ENCODE data around the gene TIMP1.

TIMP1 gene

DNA sequence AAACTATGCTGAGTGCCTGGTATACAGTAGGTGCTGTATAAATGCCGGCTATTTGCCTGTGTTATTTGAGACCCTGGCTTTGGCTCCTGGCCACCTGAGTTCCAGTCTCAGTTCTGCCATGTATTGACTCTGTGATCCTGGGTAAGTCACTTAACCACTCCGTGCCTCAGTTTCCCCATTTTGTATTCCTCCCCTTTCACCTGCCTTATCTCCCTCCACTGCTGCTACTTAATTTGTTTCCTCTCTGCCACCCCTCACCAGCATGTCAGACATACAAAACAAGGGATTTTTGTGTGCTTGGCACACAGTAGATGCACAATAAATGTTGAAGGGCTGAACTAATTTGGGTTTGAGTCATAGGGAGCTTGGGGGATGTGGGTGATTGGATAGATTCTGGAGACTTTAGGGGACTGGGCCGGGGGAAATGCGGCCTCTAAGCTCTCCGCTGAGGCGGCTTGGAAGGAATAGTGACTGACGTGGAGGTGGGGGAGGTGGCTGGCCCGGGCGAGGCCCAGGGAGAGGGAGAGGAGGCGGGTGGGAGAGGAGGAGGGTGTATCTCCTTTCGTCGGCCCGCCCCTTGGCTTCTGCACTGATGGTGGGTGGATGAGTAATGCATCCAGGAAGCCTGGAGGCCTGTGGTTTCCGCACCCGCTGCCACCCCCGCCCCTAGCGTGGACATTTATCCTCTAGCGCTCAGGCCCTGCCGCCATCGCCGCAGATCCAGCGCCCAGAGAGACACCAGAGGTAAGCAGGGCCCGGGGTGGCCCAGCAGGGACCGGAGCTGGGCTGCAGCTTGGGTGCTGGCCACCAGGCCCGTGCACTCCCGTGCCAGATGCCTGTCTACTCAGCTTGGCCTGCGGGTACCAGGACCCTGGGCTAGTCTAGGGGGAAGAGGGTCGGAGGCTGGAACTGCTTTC lies at the start of gene TIMP1:
Gene TIMP1, plus strand, starts transcription at position 706 of the 917 bp plus-strand sequence. CDS start 980 bp downstream, outside the sequence.
- peak; percentile 57 to 79 (median 75) for DNase-seq (ENCODE audit: low read depth in 3 of 3)

DNA sequence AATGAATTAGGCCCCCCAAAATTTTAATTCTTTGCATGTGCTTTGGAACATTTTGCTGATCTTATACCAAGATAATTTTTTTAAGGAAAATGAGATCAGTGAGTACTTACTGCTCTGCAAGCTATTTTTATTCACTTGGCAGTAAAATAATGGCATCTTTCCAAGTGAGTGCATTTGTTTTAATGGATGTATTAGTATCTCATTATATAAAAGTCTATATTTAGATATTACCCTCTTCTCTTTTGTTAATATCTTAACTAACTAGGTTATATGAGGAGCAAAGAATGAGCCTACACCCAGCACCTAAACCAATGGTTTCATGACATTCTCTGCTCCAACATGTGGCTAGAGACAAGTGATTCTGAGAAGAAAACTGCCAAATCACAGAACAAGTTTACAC lies 42.4 kb upstream of the TIMP1 start:
- no peak for DNase-seq (ENCODE audit: low read depth in 3 of 3)

DNA sequence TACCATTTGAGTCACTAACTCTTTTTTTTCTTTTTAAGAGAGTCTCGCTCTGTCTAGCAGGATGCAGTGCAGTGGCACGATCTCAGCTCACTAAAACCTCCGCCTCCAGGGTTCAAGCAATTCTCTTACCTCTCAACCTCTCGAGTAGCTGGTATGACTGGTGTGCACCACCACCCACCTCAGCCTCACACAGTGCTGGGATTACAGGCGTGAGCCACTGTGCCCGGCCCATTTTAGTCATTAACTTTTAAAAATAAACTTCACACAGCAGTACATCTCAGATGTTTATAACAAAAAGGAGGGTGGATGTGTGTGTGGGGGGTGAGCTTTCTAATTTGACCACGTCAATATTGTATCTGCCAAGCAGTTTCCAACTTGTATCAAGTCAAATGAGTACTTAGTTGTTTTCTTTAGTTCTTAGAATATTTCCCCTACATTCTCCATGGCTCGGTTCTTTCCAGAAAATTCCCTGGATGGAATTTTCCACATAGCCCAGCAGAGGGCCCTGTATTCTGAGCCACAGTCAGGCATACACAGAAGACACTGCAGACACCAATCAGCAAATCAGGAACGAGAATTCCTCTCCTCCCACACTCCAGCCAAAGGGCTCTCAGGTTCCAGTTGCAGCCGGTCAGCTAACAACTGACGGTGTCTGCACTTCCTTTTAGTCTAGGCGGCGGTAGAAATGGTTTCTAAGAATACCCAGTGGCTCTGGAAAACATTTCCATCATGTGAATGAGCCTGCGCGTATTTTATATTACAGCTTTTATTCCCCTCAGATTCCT lies 41.3 kb upstream of the TIMP1 start:
- DNase-seq (ENCODE audit: low read depth in 3 of 3), result no peak

DNA sequence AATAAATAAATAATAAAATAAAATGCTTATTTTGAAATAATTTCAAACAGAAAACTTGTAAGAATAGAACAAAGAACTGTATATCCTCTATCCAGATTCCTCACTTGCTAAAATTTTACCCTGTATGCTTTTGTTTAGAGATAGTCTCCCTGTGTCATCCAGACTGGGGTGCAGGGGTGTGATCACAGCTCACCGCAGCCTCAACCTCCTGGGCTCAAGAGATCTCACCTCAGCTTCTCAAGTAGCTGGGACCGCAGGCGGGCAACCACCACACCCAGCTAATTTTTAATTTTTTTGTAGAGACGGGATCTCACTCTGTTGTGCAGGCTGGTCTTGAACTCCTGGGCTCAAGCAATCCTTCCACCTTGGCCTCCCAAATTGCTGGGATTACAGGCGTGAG lies 38.7 kb upstream of the TIMP1 start:
- no peak for DNase-seq (ENCODE audit: low read depth in 3 of 3)

DNA sequence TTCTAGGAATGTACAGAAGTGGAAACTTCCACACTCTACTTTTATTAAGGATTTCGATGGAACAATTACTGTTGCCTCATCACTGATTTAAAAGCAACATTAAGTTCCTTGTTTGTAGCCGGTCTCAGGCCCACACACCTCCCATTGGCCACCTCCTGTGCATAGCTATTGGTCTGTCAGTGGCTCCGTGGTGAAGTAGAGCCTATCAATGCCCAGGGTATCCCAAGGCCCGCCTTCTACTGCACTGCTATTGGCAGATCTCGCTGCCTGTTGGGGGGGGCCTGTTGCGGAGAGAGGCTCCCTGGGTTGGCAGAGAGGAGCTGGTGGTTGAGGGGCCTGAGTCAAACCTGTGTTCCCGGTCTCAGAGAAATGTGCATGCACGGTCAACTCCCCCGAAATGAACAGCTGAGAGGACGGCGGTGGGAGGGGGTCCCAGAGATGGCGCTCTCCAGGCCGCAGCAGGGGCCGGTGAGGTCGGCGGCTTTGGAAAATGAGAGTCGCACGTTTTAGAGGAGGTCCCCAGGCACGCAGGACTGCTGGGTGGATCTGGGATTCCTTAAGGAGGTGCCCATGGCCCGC lies 26.1 kb upstream of the TIMP1 start:
- peak; percentile 55 to 80 (median 71) for DNase-seq (ENCODE audit: low read depth in 3 of 3)

DNA sequence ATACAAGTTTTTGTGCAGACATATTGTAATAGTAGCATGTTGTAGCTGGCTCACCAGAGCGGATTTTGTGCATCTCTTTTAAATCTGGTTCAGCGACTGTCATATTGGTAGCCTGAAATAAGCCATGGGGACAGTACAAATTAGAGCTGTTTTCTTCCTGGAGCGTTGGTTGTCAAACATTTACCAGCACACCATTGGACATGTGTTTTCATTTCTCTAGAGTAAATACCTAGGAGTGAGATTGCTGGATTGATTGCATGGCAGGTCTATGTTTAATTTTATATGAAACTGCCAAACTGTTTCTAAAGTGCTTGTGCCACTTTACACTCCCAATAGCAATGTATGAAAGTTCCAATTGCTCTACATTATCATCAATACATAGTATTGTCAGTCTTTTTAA lies 23.8 kb upstream of the TIMP1 start:
- DNase-seq (ENCODE audit: low read depth in 3 of 3), result no peak

DNA sequence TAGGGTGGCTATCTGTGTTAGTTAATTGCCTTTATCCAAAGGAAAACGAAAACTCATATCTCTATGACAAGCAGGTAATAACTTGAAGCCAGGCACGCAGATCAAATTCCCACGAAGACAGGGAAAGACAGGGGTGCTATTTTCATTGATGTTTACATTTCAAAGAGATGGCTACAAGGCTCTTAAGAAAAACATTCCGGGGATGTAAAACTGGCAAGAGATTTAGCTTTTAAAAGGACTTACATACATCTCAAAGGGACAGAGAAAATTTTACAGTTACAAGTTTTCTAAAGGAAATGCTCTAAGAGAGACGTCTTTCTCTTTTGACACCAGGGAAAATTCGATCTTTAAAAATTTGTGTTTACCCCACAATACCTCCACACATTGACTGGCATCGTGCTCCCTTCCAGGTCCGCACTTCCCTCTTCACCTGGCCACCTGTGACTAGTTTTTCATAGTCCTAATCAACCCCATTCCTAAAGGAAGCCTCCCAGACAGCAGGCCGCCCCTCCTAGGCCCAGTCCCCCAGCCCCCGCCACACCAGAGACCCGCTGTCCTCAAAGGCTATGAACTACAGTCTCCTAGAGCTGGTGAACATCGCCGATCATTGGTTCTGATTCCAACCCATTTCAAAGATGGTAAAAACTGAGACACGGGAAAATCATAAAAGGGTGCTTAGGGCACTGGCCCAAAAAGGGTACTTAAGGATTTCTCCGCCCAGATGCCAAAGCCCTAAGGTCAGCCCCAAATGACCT lies 21.9 kb upstream of the TIMP1 start:
- DNase-seq (ENCODE audit: low read depth in 3 of 3), result no peak

DNA sequence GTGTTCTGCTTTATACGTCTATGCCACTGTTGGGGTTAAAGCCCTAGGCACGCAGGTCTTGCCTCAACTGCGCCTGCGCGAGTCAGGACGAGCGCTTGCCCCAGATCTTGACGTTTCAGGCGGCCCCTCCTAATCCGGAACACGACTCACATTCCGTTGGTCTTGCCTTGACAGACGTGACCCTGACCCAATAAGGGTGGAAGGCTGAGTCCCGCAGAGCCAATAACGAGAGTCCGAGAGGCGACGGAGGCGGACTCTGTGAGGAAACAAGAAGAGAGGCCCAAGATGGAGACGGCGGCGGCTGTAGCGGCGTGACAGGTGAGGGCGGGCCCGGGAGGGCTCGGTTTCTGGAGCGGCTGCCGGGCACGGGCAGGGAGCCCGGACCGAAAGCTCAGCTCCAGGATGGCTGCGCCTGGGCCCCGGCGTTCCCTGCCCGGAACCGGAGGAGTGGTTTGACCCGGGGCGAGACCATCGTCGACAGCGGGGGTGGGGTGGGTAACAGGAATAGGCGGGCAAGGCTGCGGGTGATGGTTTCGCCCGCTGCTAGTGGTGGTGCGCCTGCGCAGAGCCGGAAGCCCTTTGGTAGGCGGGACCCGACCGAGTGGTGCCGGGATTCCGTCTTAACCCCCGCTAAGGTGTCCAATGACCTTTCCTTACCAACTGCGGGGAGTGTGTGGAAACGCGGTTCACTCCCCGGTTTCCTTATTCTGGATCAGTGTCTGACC lies 21.1 kb upstream of the TIMP1 start, which contains the start of gene ARAF:
Gene ARAF, plus strand, starts transcription at position 272 of the 725 bp plus-strand sequence. CDS start 1,763 bp downstream, outside the sequence.
- peak; percentile 88 to 93 (median 88) for DNase-seq (ENCODE audit: low read depth in 3 of 3)

DNA sequence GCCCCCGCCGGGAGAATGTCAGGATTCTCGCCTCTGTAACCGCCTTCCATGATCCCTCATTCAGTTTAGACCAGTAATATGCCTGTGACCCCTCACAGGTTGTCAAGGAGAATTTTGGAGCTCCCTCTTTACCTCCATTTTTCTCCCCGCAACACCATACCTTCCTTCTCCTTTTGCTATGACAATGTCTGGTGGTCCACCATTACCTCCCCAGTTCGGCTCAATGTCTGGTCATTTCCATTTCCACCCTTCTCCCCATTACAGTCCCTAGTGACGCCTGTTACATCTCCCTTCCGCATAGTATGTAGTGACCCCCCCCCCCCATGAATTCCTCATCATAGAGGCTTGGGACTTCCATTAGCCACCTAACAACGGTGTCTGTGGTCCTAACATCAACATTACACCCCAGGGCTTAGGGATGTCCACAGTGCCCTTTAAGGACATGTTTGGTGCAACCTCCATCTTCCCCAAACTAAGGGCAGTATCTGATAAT lies 20.5 kb upstream of the TIMP1 start:
- no peak for DNase-seq (ENCODE audit: low read depth in 3 of 3)

DNA sequence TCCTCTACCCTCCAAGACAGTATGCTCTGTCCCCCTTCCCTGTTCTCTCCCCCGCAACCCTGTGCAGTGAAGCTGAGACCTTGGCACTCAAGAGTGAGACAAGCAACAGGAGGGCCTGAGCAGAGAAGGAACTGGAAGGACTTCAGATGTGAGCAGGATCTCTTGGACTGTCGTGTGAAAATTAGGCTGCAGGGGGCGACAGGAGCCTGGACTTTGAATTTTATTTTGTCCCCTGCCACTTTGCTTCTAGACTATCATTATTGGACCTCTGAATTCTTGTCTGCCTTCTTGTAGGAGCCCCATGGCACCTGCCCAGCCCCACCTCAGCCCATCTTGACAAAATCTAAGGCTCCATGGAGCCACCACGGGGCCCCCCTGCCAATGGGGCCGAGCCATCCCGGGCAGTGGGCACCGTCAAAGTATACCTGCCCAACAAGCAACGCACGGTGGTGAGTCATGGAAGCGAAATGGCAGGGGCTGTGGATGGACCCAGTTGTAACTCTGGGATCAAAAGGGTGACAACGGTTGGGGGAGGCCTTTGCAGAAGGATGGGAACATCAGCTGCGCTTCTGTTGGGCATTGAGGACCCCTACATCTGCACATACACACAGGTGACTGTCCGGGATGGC lies 19.5 kb upstream of the TIMP1 start:
- peak in 1 of 3 donors; percentile 28 for DNase-seq (ENCODE audit: low read depth in 3 of 3)

DNA sequence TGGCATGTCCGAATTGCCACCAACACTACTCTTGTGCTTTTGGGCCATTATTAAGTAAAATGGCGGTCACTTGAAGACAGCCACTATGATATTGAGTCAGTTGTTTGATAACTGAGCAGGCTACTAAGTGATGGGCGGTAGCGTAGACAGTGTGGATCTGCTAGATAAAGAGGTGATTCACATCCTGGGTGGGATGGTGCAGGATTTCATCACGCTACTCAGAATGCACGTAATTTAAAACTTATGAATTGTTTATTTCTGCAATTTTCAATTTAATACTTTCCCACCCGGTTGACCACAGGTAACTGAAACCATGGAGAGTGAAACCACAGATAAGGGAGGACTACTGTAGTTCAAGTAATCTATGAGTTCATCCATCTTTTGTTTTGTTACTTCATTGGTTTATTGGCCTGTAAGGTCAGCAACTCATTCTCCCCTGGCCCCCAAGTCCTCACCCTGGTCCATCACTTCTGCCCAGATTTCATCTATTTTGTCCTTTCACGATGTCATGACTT lies 18.4 kb upstream of the TIMP1 start:
- DNase-seq (ENCODE audit: low read depth in 3 of 3), result no peak

DNA sequence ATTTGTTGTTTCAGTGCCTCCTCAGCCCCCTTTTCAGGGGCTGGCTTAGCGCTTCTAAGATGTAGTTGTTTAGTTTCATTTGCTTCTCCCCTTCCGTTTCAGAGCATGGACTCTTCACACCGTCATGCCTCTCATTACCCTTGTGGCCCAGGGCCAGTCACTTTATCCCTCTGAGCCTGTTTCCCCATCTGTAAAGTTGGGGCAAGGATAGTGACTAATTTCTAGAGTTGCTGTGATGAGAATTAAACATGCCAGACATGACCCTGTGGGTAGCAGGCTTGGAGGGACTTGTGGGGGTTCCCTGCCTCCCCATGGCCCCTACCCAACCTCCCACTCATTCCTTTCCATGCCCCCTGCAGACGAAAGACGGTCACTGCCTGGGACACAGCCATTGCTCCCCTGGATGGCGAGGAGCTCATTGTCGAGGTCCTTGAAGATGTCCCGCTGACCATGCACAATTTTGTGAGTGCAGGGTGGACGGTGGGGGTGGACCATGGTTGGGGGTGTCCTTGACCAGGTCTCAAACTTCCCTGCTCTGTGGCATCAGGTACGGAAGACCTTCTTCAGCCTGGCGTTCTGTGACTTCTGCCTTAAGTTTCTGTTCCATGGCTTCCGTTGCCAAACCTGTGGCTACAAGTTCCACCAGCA lies 17.7 kb upstream of the TIMP1 start:
- no peak for DNase-seq (ENCODE audit: low read depth in 3 of 3)

DNA sequence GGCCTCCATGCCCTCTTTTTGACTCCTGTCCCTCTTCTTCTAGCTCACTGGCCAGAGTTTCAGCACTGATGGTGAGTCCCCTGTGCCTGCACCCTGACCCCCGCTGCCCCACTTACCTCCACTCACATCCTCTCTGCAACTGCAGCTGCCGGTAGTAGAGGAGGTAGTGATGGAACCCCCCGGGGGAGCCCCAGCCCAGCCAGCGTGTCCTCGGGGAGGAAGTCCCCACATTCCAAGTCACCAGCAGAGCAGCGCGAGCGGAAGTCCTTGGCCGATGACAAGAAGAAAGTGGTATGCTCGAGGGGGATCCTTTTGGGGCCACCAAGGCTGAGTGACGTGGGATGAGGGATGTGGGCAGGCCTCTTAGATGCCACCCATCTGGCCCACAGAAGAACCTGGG lies 15.4 kb upstream of the TIMP1 start:
- no peak for DNase-seq (ENCODE audit: low read depth in 3 of 3)

DNA sequence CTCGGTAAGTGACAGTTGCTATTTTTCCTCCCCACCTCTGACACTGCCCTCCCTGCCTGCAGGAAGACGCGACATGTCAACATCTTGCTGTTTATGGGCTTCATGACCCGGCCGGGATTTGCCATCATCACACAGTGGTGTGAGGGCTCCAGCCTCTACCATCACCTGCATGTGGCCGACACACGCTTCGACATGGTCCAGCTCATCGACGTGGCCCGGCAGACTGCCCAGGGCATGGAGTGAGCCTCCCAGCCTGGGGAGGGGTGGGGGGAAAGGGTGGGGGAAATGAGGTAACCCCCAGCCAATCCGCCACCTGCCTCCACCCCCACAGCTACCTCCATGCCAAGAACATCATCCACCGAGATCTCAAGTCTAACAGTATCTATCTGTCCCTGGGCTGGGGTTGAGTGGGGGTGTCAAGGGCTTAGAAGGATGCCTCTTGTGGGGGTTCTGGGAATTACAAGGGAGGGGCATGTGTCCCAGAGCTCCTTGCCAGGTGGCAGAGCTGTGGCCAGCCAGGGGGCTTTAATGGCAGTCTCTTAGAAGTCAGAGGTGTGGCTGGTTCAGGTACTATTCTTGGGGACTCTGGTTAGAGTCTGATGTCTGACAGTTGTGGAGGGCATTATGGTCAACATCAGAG lies 13.5 kb upstream of the TIMP1 start:
- DNase-seq (ENCODE audit: low read depth in 3 of 3), result peak in 1 of 3 donors; percentile 16

DNA sequence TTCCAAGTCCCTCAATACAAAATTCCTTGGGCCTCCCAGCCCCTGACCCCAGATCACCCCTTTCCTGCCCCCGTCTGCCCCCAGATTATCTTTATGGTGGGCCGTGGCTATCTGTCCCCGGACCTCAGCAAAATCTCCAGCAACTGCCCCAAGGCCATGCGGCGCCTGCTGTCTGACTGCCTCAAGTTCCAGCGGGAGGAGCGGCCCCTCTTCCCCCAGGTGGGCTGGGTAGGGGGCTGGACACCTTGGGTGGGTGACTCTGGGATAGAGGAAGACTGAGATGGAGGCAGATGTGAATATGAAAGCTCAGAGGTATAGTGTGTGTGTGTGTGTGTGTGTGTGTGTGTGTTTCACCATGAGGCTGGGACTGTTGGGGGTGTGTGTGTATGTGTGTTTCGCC lies 11.4 kb upstream of the TIMP1 start:
- DNase-seq (ENCODE audit: low read depth in 3 of 3), result no peak

DNA sequence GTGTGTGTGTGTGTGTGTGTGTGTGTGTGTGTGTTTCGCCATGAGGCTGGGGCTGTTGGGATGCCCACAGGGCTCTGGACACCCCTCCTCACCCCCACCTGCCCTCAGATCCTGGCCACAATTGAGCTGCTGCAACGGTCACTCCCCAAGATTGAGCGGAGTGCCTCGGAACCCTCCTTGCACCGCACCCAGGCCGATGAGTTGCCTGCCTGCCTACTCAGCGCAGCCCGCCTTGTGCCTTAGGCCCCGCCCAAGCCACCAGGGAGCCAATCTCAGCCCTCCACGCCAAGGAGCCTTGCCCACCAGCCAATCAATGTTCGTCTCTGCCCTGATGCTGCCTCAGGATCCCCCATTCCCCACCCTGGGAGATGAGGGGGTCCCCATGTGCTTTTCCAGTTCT lies 11.0 kb upstream of the TIMP1 start:
- no peak for DNase-seq (ENCODE audit: low read depth in 3 of 3)

DNA sequence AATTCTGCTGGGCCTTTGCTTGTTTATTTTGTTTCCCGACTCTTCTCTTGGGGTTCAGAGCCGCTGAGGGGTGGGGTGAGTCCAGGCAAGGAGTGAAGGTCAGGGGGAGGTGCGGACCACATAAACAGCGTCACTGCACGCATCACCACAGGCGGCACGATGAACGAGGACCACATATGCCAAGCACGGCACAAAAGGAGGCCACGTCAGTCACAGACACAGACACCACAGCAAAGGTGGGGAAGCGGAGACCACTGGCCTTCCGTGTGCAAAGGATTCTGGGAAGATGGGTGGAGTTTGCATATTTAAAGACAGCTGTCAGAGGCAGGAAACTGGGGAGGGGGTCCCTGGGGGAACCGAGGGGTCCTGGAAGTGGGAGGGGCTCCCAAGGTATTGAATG lies 10.3 kb upstream of the TIMP1 start:
- DNase-seq (ENCODE audit: low read depth in 3 of 3), result no peak

DNA sequence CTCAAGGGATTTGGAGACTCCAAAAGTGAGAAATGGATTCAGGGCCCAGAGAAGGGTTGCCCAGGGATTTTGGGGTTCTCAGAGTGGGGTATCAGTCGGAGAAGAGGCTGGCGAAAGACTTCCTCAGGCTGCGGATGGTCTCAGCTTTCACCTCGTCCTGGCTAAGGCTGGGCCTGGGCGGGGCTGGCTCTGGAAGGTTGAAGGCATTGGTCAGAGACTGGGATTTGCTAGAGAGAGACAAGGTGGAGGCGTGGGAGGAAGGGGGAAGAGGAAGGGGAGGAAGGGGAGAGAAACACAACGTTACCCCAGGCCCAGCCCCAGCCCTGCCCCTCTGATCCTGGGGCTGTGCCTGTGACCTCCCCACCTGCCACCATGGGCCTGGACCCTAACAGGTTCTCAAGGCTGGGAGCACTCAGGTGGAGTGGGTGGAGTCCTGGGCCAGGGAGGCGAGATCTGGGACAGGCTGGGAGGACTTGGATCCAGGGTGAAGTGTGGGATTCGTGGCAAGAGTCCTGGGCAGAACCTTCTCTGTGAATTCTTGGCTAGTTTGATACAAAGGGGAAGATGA lies 9.4 kb upstream of the TIMP1 start:
- no peak for DNase-seq (ENCODE audit: low read depth in 3 of 3)
